CD4-positive, alpha-beta memory T cell (primary cell): ENCODE results near the gene HAUS7. TPM values are rescaled to one million over a fixed set of nuclear protein-coding genes. Genes with fewer than 3 reads are reported as not detected.
A peak's percentile ranks its signal among the peaks of the same experiment; 100 is the strongest.

Experiments
- CTCF ChIA-PET: fragments of 350-600 bp; sonication (Branson Sonifier 250); formaldehyde crosslinking; loops from one replicate; lab custom pipeline; 2021; ENCODE audit warnings: inconsistent platforms; ENCODE audit not compliant: partially characterized antibody; lab: Charles Lee
- POLR2A ChIA-PET: fragments of 350-600 bp; sonication (Branson Sonifier 250); formaldehyde crosslinking; loops from one replicate; lab custom pipeline; 2021; ENCODE audit not compliant: partially characterized antibody; lab: Charles Lee
- DNase-seq, 5 donors: peaks; one replicate each; pipeline versions ENCODE4 v3.0.0 to v3.0.0-alpha.2; 2020 to 2022; ENCODE audit warnings: mixed read lengths in 1 of 5
- H3K27ac ChIP-seq: one replicate; pipeline ENCODE4 v1.7.0; 2013; ENCODE audit warnings: low read depth, low read length
- H3K27me3 ChIP-seq: 2 replicates; pipeline ENCODE4 v1.7.0; 2013; ENCODE audit warnings: mild to moderate bottlenecking, low read length, moderate library complexity; ENCODE audit not compliant: insufficient read depth
- H3K36me3 ChIP-seq: 2 replicates; pipeline ENCODE4 v1.7.0; 2013; ENCODE audit warnings: mild to moderate bottlenecking, low read length, moderate library complexity; ENCODE audit not compliant: insufficient read depth
- H3K4me1 ChIP-seq: 2 replicates; pipeline ENCODE4 v1.7.0; 2013; ENCODE audit warnings: mild to moderate bottlenecking, low read length, moderate library complexity; ENCODE audit not compliant: insufficient read depth
- H3K4me3 ChIP-seq, 2 donors: one replicate each; pipeline ENCODE4 v1.7.0; 2013; ENCODE audit warnings: low read length in 2 of 2, mild to moderate bottlenecking in 1 of 2
- H3K9me3 ChIP-seq, 2 donors: one replicate each; pipeline ENCODE4 v1.7.0; 2013; ENCODE audit warnings: low read length in 2 of 2, control low read depth in 1 of 2; ENCODE audit not compliant: control insufficient read depth in 1 of 2
- H3K27ac Mint-ChIP-seq, 7 donors: one replicate each; pipeline ENCODE4 v1.8.0; 2020 to 2021; ENCODE audit warnings: mixed read lengths in 7 of 7, mild to moderate bottlenecking in 6 of 7, inconsistent platforms in 3 of 7, moderate library complexity in 3 of 7
- H3K27me3 Mint-ChIP-seq, 2 donors: one replicate each; pipeline ENCODE4 v1.8.0; 2020 to 2021; ENCODE audit warnings: mixed read lengths in 2 of 2
- H3K36me3 Mint-ChIP-seq, 2 donors: one replicate each; pipeline ENCODE4 v1.8.0; 2020 to 2021; ENCODE audit warnings: mixed read lengths in 2 of 2, inconsistent platforms in 1 of 2, mild to moderate bottlenecking in 1 of 2
- H3K4me1 Mint-ChIP-seq, 4 donors: one replicate each; pipeline ENCODE4 v1.8.0; 2020 to 2021; ENCODE audit warnings: mixed read lengths in 4 of 4, mild to moderate bottlenecking in 1 of 4
- H3K4me3 Mint-ChIP-seq, 8 donors: one replicate each; pipeline ENCODE4 v1.8.0; 2020 to 2021; ENCODE audit warnings: mixed read lengths in 8 of 8, mild to moderate bottlenecking in 7 of 8, moderate library complexity in 6 of 8, inconsistent platforms in 3 of 8
- H3K9me3 Mint-ChIP-seq, 8 donors: one replicate each; pipeline ENCODE4 v1.8.0; 2020 to 2021; ENCODE audit warnings: mixed read lengths in 8 of 8, mild to moderate bottlenecking in 5 of 8, inconsistent platforms in 3 of 8, moderate library complexity in 1 of 8
- intact Hi-C: fragments of 100-400 bp; cut with micrococcal nuclease; formaldehyde crosslinking; loops from one replicate; pipeline ENCODE4 v1.15.1; 2023
- polyA plus RNA-seq, 2 donors: library from polyadenylated mRNA; unstranded; fragments of 300-500 nt; fragmentation: Illumina TruSeq; gene quantifications; one replicate each; pipeline ENCODE4 v1.2.3, GENCODE V29; 2021
- total RNA-seq, 2 experiments: library from RNA; stranded (reverse); gene quantifications; one replicate each; pipeline ENCODE4 v1.2.3, GENCODE V29; 2021

HAUS7 gene
- total RNA-seq (10 to 100 TPM; 29.8 to 33.8 TPM), polyA plus RNA-seq (10 to 100 TPM; 29.7 to 33.8 TPM)

DNA sequence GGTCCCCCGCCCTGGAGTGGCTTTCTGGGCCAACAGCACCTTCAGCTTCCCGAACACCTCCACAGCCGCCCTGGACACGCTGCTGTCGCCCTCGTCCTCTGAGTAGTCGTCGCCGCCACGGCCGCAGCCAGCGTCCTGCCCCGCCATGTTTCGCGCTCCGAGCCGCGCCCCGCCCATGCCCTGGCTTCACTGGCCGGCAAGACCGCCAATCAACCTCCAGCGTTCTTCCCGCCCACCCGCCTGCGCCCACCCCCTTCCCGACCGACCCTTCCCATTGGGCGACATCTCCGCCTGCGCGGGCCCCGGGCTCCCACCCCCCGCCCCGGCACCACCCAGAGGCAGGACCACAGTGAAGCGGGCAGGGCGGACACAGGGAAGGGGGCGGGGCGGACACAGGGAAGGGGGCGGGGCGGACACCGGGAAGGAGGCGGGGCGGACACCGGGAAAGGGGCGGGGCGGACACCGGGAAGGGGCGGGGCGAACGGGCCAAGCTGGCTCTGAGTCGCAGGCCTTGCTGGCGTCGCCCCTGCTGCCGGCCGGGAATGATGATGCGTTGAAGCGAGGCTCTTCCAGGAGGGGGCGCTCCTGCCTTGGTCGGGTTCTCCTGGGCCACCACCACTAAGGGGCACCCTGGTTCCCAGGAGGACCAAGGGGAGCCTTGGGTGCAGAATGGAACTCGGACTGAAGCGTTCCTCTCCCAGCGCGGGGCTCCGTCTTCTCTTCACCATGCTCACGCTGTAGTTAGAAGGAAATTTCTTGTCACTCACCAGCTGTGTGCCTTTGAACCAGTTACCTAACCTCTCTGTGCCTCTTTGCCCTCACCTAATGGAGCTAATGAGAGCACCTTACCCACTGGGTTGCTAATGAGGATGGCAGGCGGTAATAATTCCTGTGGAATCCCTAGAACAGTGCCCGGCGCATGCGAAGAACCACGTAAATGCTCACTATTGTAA, at the start of gene HAUS7:
HAUS7 (minus strand) TSS at position 166 of the 953 bp plus-strand sequence; CDS start at position 147, 19 bp downstream.
- ChIA-PET CTCF (interaction anchor here (1.0 to 7.2 kb wide), 5 partner anchors 10 to 529 kb away, joined by 3 to 63 read pairs (median 8); no protein-coding TSS in a partner anchor), POLR2A (interaction anchor here (0.8 to 2.1 kb wide), 4 partner anchors 37 to 529 kb away, joined by 3 to 9 read pairs (median 3); no protein-coding TSS in a partner anchor)
- Histone ChIP-seq H3K36me3 (no peaks in the 10 kb centered on the region), H3K27ac (peak within 1 kb of the TSS; percentile 59), H3K4me1 (peaks cover 31% of the 10 kb centered on the region), H3K9me3 (no peaks in the 10 kb centered on the region), H3K27me3 (no peaks in the 10 kb centered on the region), H3K4me3 (peak within 1 kb of the TSS; percentile 42 to 69)
- peak; percentile 84 to 89 (median 87) for DNase-seq
- H3K36me3 Mint-ChIP-seq: peaks cover 0 to 3% of the 10 kb centered on the region in 2 donors
- intact Hi-C loops: loop anchor here (1.0 kb wide), 3 partner anchors 37 to 529 kb away; no protein-coding TSS in a partner anchor
- peak within 1 kb of the TSS; percentile 80 to 87 (median 83) for H3K4me3 Mint-ChIP-seq
- no peaks in the 10 kb centered on the region for H3K27me3 Mint-ChIP-seq
- H3K9me3 Mint-ChIP-seq: no peaks in the 10 kb centered on the region
- H3K4me1 Mint-ChIP-seq: peaks cover 6 to 21% (median 15%) of the 10 kb centered on the region in 4 donors
- H3K27ac Mint-ChIP-seq: peak within 1 kb of the TSS; percentile 59 to 89 (median 82)

DNA sequence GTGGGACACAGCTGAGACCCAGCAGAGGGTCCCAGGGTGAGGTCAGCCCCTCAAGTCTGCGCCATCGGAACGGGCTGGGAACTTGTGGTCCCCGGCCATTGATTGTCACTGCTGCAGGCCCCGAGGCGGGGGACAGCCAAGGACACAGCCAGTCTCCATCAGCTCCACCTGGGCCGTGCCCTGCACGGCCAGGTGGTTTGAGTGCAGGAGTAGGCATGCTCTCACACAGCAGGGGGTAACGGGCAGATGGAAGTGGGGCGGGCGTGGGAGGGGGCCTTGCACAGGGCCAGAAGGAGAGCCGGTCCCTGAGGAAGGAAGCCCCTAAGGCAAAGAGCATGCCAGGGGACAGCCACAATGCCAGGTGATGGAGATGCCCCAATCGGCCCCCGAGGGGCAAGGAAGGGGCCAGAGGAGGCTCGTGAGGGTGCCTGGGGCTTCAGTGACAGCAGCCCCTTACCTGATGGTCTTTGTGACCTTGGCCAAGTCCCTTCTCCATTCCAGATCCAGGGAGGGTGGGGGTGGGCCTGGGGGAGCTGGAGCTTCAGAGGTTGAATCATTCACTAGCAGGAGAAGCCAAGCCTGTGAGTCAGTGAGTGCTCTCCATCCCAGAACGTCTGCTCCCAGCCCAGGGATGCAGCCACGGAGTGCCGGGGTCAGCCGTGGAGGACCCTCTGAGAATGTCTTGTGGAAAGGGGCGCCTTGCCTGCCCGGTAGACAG, 49.4 kb upstream of the HAUS7 start:
- Histone ChIP-seq H3K4me3 (no peak overlapping the region), H3K9me3 (no peaks in the 10 kb centered on the region), H3K36me3 (no peaks in the 10 kb centered on the region), H3K27ac (no peak overlapping the region), H3K27me3 (no peaks in the 10 kb centered on the region), H3K4me1 (no peaks in the 10 kb centered on the region)
- intact Hi-C loops: no loop called here
- Mint-ChIP-seq H3K27me3 (peaks cover 9 to 10% of the 10 kb centered on the region in 2 donors), H3K36me3 (no peaks in the 10 kb centered on the region), H3K9me3 (peaks cover 0 to 2% (median 0%) of the 10 kb centered on the region in 8 donors), H3K27ac (no peak overlapping the region), H3K4me1 (peaks cover 4 to 10% (median 7%) of the 10 kb centered on the region in 4 donors), H3K4me3 (no peak overlapping the region)
- DNase-seq: no peak
- ChIA-PET POLR2A (no interaction called here), CTCF (no interaction called here)

DNA sequence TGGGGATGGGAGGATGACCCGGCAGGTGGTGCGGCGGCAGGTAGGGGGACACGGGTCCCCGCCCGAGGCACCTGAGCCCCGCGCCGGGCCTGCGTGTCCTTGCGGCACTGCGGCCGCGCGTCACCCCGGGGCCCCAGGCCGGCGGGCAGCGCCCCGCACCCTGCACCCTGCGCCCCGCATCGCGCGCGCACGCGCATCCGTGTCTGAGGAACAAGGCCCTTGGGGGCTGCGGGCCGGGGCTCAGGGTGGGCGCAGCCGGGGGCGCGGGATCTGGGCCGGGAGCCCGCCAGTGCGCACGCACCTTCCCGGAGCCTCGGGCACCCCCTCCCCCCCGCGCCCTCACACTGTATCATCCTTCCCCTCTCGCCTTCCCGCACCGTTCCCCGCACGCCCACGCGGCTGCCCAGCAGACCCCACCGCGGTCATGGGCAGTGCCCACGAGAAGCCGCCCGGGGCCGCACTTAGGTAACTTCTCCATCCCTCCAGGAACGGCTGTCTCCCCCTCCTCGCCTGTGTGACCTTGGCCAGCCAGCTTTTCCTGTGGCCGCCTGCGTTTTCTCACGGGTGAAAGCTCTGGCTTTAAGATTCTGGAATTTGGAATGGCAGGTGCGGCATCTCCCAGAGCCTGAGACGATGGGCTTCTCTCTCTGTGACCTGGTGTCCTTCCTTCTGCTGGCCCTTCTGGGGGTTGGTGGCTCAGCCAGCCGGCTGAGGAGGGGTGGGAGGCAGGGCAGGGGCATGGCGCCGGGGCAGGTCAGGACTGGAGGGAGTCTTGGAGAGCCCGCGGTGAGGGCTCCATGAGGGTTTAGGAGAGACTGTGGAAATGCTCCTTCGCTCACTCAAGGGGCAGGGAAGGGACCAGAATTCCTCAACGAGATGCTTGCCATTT, 47.8 kb upstream of the HAUS7 start:
- no peaks in the 10 kb centered on the region for H3K9me3 ChIP-seq
- intact Hi-C loops: no loop called here
- no peaks in the 10 kb centered on the region for H3K36me3 ChIP-seq
- Mint-ChIP-seq H3K36me3 (no peaks in the 10 kb centered on the region), H3K4me1 (peaks cover 4 to 10% (median 7%) of the 10 kb centered on the region in 4 donors), H3K4me3 (peak overlapping the region in 3 of 8 donors; percentile 7 to 45 (median 25)), H3K27ac (no peak overlapping the region), H3K9me3 (peaks cover 0 to 2% (median 0%) of the 10 kb centered on the region in 8 donors), H3K27me3 (peaks cover 9 to 10% of the 10 kb centered on the region in 2 donors)
- H3K4me3 ChIP-seq: no peak overlapping the region
- H3K27ac ChIP-seq: no peak overlapping the region
- POLR2A ChIA-PET: no interaction called here
- no peak for DNase-seq
- no peaks in the 10 kb centered on the region for H3K4me1 ChIP-seq
- H3K27me3 ChIP-seq: no peaks in the 10 kb centered on the region
- CTCF ChIA-PET: no interaction called here

GRCh38 chrX:153517423-153517822, 47.0 kb upstream of the HAUS7 start, which contains the start of gene ATP2B3:
Gene ATP2B3 (plus strand): TSS chrX:153517642. CDS start chrX:153536248, 18,606 bp downstream.
- CTCF ChIA-PET: no interaction called here
- Histone ChIP-seq H3K27me3 (no peaks in the 10 kb centered on the region), H3K9me3 (no peaks in the 10 kb centered on the region), H3K27ac (no peak within 1 kb of the TSS), H3K36me3 (no peaks in the 10 kb centered on the region), H3K4me1 (no peaks in the 10 kb centered on the region), H3K4me3 (no peak within 1 kb of the TSS)
- no peak for DNase-seq
- H3K9me3 Mint-ChIP-seq: no peaks in the 10 kb centered on the region
- H3K36me3 Mint-ChIP-seq: no peaks in the 10 kb centered on the region
- peaks cover 9 to 10% of the 10 kb centered on the region in 2 donors for H3K27me3 Mint-ChIP-seq
- H3K27ac Mint-ChIP-seq: no peak within 1 kb of the TSS
- intact Hi-C loops: no loop called here
- POLR2A ChIA-PET: no interaction called here
- H3K4me1 Mint-ChIP-seq: peaks cover 4 to 10% (median 7%) of the 10 kb centered on the region in 4 donors
- H3K4me3 Mint-ChIP-seq: peak within 1 kb of the TSS in 3 of 8 donors; percentile 7 to 45 (median 25)

GRCh38 chrX:153516073-153516472, 45.7 kb upstream of the HAUS7 start:
- H3K27me3 ChIP-seq: no peaks in the 10 kb centered on the region
- intact Hi-C loops: no loop called here
- Mint-ChIP-seq H3K9me3 (no peaks in the 10 kb centered on the region), H3K4me3 (peak overlapping the region in 2 of 8 donors; percentile 14 to 20), H3K27me3 (peaks cover 9 to 10% of the 10 kb centered on the region in 2 donors), H3K36me3 (no peaks in the 10 kb centered on the region), H3K27ac (no peak overlapping the region), H3K4me1 (peaks cover 4 to 10% (median 7%) of the 10 kb centered on the region in 4 donors)
- no peak for DNase-seq
- no peaks in the 10 kb centered on the region for H3K4me1 ChIP-seq
- no peak overlapping the region for H3K4me3 ChIP-seq
- POLR2A ChIA-PET: no interaction called here
- H3K27ac ChIP-seq: no peak overlapping the region
- H3K9me3 ChIP-seq: no peaks in the 10 kb centered on the region
- CTCF ChIA-PET: interaction anchor here (1.9 kb wide), 1 partner anchor 8 kb away, joined by 6 read pairs; no protein-coding TSS in a partner anchor
- no peaks in the 10 kb centered on the region for H3K36me3 ChIP-seq

DNA sequence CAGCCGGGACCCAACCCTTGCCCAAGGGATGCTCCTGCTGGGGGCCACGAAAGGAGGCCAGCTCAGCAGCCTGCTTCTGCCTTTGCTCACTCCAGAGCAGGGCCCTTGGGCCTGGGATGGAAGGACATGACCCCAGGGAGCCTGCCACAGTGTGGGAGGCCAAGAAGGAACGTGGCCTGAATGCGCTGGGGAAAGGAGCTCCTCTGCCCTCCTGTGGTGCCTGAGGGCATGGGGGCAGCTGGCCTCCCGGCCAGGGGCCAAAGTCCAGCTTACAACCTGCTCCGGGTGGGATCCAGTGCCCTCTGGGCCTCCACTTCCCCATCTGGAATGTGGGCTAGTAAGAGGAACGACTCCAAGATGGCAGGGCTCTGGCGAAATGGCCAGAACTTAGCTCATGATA, 45.1 kb upstream of the HAUS7 start:
- Mint-ChIP-seq H3K27ac (no peak overlapping the region), H3K36me3 (no peaks in the 10 kb centered on the region), H3K27me3 (peaks cover 9 to 10% of the 10 kb centered on the region in 2 donors), H3K9me3 (no peaks in the 10 kb centered on the region), H3K4me3 (no peak overlapping the region), H3K4me1 (peaks cover 4 to 10% (median 7%) of the 10 kb centered on the region in 4 donors)
- CTCF ChIA-PET: interaction anchor here (1.9 kb wide), 1 partner anchor 8 kb away, joined by 6 read pairs; no protein-coding TSS in a partner anchor
- no peaks in the 10 kb centered on the region for H3K36me3 ChIP-seq
- no peaks in the 10 kb centered on the region for H3K4me1 ChIP-seq
- intact Hi-C loops: no loop called here
- no peak overlapping the region for H3K27ac ChIP-seq
- no peak for DNase-seq
- no peak overlapping the region for H3K4me3 ChIP-seq
- H3K27me3 ChIP-seq: no peaks in the 10 kb centered on the region
- POLR2A ChIA-PET: no interaction called here
- H3K9me3 ChIP-seq: no peaks in the 10 kb centered on the region
